IPS-18c (cell line): ENCODE measurements around the gene ADAM8.

Source experiments
- H3K4me3 ChIP-seq: 2 replicates; pipeline ENCODE4 v1.7.0; 2013; ENCODE audit warnings: low read depth, mild to moderate bottlenecking, low read length, moderate library complexity; ENCODE audit not compliant: insufficient read depth
- H3K9me3 ChIP-seq: one replicate; pipeline ENCODE4 v1.6.1; 2013; ENCODE audit warnings: mild to moderate bottlenecking, low read length, moderate library complexity; ENCODE audit not compliant: control insufficient read depth, insufficient read depth

The ADAM8 gene

DNA sequence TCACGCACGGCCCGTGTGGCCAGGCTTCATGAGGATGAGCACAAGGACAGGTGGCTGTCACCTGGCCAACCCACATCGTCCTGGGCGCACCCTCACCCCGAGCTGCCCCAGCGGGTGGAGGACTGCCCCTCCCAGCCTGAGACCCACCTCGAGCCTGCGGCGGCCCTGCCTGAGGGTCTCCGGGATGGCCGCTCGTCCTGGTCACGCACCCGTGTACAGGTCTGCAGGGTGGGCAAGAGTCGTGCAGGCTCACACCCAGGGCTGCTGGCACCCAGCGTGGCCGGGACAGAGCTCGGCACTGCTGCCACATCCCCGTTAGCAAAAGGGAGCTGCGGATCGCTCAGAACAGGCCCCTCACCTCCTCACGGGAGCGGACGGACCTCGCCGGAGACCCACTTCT, 61.1 kb downstream of the ADAM8 start:
- no peak overlapping the region for H3K4me3 ChIP-seq
- H3K9me3 ChIP-seq: no peaks in the 10 kb centered on the region

DNA sequence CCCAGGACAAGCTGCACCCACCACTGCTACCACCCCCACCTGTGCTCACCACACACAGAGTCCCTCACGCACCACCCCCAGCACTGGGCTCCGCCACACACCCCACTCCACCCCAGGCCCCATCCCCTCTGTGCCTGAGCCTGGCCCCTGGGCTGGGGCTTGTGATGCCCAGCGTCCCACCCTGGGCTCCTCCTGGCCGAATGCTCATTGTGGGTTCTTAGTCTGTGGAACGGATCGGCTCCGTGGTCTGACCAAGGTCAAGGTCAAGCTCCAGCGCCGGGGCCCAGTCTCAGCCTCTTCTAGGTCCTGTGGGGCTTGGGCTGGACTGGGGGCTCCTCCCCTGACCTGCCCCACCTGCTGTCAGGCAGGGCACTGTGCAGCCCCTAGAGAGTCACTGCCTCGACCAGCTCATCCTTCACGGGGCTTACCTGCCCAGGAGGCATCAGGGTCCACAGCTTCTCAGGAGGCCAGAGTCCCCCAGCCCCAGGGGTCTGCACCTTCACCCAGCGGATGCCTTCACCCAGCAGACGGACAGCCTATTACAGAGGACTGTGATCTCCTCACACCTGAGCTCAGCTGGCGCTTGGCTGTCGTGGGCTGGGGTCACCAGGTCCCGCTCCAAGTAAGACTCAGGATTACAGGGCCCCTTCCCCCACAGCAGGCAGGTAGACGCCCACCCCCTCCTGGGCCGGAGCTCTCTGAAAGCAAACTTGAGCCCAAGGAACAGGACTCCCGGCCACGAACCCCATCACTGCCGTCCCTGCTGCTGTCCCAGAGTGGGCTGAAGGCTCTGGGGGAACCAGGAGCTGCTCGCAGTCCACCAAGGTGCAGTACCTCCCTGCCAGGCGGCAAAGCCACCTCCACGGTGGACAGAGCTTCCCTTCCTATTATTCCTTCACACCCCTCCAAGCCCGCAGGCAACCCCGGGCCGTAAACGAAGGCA, 61.9 kb downstream of the ADAM8 start:
- H3K9me3 ChIP-seq: no peaks in the 10 kb centered on the region

DNA sequence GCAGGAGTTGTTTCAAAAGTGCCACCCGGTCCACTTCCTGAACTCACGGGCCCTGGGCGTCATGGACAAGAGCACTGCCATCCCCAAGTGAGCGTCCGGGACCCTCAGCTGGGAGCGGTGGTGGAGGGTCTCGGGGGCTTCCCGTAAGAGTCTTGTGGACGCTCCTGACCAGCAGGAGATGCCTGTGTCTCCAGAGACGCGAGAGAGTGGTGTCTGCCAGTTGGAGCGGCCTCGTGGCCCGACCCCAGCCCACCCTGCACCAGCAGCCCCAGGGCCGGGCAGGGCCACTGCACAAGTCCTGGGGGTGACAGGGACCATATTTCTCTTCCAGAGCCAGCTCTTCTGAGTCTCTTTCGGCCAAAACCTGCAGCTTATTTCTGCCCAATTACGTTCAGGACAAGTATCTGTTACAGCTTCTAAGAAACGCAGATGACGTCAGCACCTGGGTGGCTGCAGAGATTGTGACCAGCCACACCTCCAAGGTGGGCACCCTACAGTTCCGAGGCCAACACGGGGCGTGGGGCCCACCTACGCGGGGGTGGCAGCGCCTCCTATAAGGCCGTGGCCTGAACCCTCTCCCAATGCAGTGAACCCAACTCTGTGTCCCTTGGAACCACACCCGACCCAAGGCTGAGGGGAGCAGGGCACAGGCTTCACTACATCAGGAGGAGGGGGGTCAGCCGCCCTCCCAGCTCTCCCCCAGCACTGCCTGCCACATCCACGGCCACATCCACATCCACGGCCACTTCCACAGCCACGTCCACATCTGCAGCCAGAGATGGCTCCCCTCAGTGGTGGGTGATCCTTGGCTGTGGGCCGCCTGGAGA, 62.8 kb downstream of the ADAM8 start:
- H3K4me3 ChIP-seq: no peak overlapping the region
- H3K9me3 ChIP-seq: no peaks in the 10 kb centered on the region

More for the DNA sequence above, 61.9 kb downstream of the ADAM8 start:
- no peak overlapping the region for H3K4me3 ChIP-seq

DNA sequence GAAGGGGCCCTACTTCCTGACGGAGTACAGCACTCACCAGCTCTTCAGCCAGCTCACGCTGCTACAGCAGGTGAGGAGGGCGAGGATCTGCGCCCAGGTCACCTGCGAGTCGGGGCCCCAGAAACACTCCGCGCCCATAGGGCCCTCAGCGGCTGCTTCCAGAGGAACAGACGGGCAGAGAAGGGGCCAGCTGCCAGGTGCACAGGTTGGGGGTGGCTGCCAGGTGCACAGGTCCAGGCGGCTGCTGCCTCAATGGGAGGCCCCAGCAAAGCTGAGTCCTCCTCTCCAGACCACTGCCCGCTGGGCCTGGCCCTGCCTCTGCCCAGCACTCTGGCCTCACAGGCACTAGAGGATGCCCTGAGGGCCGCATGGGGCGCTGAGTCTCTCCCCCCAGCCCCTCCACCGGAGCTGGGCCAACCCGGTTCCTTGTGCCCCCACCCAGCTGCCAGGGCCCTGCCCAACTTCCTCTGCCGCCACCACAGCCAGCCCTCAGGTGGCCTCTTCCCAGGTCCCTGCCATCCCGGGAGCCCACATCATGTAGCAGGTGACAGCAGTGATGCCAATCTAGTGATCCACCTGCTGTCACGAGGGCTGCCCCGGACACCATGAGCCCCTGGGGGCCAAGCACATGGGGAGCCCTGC, 63.7 kb downstream of the ADAM8 start:
- no peaks in the 10 kb centered on the region for H3K9me3 ChIP-seq

More for the DNA sequence above, 63.7 kb downstream of the ADAM8 start:
- H3K4me3 ChIP-seq: no peak overlapping the region
